GM20431 (cell line): ENCODE data around the gene THG1L.

Experiments used
- in situ Hi-C: fragments of 300-500 bp; cut with MseI, MboI; formaldehyde crosslinking; loops from one replicate; pipeline ENCODE4 v1.15.0; 2020; ENCODE audit warnings: low sequenced_read_pairs; ENCODE audit not compliant: unreplicated experiment

THG1L gene

DNA sequence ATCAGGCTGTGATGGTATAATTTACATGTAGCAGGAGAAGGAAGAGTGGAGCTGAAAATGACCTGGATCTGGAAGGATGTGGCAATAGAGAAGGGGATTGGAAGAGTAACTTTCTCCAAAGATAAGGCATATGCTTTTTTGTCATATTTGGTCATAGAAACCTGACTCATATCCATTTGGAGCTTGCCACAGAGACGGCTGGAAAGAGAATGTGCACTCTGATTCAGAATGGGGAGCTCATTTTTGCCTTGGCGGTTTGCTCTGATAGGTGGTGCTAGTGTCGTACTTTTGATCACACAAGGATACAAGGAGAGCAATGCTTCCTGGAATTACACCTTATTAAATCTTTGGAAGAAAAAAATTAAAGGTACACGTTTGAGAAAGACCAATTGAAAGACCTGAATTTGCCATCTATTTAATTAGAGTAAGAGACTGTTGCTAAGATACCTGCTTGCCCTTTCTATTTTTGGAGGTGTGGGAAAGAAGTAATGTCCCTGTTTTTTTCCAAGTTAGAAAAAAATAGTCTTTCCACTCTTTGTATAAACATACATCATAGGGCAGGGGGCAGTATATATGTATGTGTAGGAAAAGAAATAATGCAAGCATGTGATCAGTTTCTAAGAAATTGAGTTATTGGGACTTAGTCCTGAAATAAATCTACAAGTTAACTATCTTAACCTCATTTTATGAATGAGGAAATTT is 17.7 kb downstream of the THG1L start:
- in situ Hi-C loops: no loop called here

DNA sequence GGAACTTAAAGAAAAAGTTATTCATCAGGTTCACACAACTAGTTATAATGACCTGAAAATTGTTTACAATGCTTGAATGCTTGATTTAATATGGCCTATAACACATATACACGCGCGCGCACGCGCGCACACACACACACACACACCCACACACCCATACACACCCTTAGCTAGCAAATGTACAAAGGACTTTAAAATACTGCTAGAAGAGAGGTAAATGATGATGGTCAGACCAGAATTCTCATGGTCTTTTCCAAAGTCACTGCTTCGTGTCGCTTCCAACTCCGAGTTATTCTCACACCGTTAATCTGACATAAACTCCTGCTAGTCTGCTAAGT is 18.2 kb downstream of the THG1L start:
- in situ Hi-C loops: no loop called here

DNA sequence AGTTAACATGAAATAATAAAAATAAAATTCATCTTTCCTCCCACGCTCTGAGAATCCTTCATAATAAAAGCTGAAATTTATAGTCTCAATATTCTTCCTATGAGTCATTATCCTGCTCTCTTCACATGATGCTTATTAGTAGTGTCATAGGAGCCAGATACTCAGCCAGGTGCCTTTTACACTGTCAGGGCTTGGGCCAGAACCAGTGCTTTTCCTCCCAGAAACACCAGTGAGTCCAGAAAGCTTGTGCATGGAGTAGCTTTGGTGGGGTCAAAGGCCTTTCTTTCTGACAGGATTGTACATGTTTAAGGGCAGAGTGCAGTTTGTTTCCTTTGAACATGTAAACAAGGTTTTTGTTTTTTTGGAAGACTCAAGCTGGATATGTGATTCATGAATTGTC is 19.1 kb downstream of the THG1L start:
- in situ Hi-C loops: no loop called here

DNA sequence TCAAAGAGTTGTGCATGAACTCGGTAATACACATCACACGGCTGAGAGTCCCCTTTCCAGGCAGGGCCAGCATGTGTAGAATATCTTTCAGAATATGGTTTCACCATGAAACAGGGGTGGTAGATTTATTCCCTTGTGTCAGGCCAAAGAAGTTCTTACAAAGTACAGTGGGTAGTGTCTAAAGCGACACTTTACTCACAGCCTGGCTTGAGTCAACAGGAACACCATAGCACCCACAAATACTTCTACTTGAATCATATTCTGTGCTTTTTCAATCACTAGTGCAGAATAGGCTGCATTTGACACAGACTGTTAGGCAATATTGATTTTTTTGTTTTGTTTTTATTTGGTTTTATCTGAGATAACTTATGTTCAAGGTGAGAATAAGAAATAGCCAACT is 24.9 kb downstream of the THG1L start:
- in situ Hi-C loops: no loop called here

DNA sequence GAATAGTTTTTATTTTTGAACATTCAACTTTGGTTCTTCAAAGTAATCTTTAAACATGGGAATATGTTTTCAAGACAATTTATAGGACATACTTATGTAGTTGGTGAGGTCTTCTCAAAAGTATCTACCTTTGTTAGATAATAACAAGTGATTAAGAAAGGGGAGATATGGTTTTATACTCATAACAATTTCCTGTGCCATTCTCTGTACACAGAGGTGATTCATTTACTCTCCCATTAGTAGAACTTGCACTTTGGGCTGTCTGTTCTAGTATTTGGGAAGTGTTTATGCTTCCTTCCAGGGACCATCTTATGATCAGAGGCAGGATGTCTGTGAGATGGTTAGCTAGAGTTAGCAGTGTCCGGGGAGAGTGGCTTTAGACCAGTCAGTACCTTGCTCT is 27.5 kb downstream of the THG1L start:
- in situ Hi-C loops: no loop called here

DNA sequence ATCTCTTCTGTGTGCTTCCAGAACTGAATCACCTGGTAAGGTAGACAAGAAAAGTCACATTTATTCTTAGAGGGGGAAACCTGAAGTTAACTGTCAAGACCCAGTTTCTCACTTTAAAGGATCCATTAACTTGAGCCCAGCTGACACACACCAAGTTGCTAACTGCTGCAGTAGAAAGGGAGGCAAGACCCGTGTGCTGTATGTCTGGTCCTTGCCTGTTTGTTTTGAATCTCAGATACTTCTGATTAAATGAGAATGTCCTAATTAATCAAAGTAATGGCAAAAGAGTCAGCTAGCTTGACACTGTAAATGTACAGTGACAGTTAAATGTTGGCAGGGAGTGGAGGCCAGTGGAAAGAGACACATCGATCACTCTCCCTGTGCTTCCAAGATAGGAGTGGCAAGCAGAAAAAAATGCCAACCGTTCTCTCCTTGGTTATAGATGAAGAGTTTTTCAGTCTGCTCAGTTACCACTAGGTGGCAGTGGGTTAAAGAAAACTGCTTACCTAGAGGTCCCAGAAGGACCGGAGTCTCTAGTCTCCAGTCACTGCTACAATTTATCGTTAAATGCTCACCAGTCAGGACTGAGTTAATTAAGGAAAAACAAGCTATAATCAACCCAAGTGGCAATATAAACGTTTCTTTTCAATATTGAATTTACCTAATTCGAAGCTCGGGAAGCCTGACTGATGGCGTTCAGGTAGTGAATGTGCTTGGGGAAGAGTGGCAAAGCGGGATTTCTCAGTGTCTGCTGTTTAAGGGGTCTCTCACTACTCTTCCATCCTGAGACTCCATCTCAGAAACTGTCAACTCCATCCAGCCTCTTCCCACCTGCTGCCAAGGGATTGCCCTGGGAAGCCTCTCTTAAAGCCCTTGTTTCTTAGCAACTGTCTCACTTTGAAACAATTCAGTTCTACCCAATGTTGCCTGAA is 30.7 kb downstream of the THG1L start:
- in situ Hi-C loops: no loop called here

DNA sequence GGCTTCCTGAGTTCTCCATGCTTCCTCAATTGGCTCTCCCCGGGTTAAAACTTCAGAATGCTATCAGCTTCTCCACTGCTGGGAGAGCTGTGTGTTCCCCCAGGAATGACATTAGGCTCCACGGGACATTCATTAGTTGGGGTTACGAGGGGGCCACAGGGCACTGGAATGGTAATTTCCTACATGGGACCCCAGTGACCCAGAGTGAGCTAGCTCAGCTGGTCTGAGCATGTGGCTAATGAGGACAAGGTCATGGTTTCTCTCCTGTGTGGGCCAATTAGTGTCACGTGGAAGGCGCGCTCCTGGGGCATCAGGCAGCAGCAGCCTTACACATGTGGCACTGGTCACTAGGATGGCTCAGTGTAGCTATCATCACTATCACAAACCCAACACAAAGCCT is 33.3 kb downstream of the THG1L start:
- in situ Hi-C loops: no loop called here

DNA sequence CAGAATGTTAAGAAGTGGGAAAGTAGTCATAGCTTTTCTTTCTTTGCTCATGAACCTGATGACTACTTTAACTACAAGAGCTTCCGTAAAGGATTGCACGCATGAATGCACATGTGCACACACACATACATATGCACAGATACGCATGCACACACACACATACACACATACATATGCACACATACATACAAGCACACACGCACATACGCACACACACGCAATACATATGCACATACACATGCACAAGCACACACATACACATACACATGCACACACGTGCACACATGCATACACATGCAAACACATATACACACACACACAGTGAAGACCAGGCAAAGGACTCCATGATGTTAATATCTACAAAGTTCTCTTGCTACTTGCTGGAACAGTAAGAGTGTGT is 35.2 kb downstream of the THG1L start:
- in situ Hi-C loops: no loop called here

DNA sequence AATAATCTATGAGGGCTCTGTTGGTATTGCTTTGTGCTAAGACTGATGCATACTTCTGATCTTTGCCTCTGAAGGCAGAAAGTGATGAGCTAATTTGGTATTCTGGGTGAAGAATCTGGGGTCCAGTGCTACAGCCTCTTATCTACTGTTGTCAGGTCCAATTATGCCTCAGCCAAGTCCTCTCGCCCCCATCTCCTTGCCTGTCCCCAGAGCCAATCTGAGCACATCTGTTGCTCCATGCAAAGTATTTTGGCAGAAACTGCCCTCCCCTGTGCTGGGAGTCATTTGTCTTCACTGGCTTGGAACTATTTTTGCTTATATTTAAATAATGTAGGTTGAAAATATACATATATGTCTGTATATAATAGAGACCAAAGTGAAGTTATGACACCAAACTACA is 35.7 kb downstream of the THG1L start:
- in situ Hi-C loops: no loop called here

DNA sequence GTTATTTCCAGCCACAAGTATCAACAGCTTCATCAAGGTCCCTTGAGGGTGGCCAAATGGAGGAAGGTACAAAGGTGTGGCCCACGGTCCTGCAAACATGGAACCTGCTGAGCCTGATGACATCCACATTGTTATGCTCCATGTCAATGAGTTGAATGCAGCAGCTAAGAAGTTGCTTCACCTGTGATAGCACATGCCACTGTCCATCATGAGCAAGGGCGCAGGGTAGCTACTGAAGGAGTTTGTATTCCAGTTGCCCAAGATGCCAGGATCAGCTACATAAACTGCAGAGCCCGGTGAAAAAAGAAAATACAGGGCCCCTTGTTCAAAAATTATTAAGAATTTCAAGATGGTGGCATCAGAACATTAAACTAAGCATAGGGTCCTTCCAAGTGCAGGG is 36.5 kb downstream of the THG1L start:
- in situ Hi-C loops: no loop called here

DNA sequence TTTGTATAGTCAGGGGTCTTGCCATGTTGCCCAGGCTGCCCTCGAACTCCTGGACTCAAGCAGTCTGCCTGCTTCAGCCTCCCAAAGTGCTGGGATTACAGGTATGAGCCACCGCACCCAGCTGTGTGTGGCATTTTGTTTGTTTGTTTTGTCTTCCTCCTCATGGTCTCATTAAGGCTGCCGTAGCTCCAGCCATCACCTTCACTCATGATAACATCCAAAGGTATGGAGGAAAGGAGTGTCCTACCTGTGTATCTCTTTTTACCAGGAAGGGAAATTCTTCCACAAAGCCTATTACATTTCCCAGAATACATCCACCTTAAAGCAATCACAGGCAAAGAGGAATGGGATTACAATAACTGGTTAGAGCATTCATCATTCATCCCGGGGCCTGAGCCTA is 39.4 kb downstream of the THG1L start:
- in situ Hi-C loops: no loop called here

DNA sequence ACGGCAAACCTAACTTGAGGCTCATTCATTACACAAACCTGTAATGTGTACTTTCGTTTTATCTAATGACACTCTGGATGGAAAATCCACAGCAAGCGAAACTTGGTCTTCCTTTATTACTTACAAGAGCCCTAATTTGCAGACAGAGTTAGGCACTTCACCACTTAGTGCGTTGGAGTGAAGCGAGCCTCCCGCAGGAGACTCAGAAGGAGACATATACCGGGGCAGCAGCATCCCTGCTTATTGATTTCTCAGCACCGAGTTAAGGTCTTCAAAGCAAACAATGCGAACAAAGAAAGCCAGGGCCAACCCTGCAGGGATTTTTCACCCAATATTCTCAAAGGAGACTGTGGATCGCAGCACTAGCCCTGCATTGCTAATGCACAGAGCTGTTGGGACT is 40.9 kb downstream of the THG1L start:
- in situ Hi-C loops: no loop called here

DNA sequence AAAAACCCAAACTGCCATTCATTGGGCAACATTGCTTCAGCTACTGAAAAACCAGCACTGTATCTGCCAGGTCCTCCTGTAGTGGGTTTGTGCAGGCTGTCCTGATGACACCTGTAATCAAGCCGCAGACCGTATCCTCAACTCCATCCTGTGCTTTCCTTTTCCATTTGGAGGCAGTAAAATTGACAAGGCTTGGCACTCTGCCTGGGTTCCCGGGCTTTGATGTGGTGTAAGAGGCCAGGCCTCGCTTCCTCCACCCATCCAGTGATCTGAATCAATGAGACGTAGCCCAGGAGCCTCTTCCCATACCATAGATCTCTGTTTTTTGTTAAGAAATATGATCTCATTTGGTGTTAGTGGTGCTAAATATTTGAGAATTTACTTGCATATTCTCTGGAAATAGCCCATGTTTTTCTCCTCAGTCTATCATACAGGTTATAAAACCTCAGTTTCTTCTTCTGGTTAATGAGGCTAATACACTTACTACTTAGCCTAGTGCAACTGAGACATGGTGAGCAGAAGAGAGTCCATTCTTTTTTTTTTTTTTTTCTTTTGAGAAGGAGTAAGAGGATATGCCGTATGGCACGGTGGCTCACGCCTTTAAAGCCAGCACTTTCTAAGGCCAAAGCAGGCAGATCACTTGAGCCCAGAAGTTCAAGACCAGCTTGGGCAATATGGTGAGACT is 47.0 kb downstream of the THG1L start:
- in situ Hi-C loops: no loop called here

DNA sequence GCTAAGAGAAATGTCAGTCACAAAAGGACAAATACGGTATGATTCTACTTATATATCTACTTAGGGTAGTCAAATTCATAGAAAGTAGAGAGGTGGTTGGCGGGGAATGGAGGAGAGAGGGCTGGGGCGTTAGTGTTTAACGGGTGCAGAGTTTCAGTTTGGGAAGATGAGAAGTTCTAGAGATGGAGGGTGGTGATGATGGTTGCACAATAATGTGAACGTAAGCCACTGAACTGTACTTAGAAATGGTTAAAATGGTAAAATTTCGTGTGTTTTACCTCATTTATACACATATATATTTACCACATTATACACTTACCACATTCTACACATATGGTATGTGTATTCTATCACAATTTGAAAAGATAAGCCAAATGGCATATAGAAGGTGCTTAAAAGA is 48.0 kb downstream of the THG1L start:
- in situ Hi-C loops: no loop called here

DNA sequence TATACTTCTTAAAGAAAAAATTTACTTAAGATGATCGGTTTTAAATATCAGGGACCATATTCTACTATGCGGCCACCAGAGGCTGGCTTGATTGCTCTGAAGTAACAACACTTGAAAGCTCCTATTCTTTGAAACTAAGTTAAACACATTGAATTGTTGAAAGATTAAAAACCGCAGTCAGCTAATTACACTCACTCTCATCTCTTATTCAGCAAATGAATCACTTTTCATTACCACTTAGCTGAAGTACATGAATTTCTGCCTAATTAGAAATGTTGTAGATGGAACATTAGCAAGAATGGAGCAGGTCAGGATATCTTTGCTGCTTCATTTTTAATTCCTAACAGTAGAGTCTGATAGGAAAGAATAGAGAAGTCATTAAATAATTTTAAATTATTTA is 54.6 kb downstream of the THG1L start:
- in situ Hi-C loops: no loop called here
